Heart left ventricle (tissue), 16 donors: ENCODE results near the gene COL1A1. TPM values are rescaled to one million over a fixed set of nuclear protein-coding genes. Genes with fewer than 3 reads are reported as not detected.

Experiments
- ATAC-seq, 4 donors: fragments of 200-7000 bp; cut with Tn5 transposase; one replicate each; pipeline ENCODE4 v1.9.1; 2020 to 2022; ENCODE audit warnings: moderate library complexity in 4 of 4, mild to moderate bottlenecking in 3 of 4, moderate number of reproducible peaks in 1 of 4
- DNase-seq, 5 donors: peaks; one replicate each; pipeline ENCODE4 v3.0.0-alpha.2; 2020
- H3K27ac ChIP-seq, 12 donors: fragments of 200-600 bp; sonication (generic) in 4 of 12; one replicate each; pipeline versions ENCODE4 v1.5.0 to v1.8.0; 2016 to 2022; ENCODE audit warnings: mild to moderate bottlenecking in 2 of 12
- H3K27me3 ChIP-seq, 9 donors: fragments of 200-600 bp; sonication (generic) in 2 of 9; one replicate each; pipeline versions ENCODE4 v1.5.1 to v1.8.0; 2016 to 2022; ENCODE audit warnings: mild to moderate bottlenecking in 3 of 9
- H3K36me3 ChIP-seq, 9 donors: fragments of 200-600 bp; sonication (generic) in 2 of 9; one replicate each; pipeline versions ENCODE4 v1.5.0 to v1.8.0; 2018 to 2022; ENCODE audit warnings: mild to moderate bottlenecking in 2 of 9
- H3K4me1 ChIP-seq, 12 donors: fragments of 200-600 bp; sonication (generic) in 4 of 12; one replicate each; pipeline versions ENCODE4 v1.5.0 to v1.8.0; 2016 to 2022; ENCODE audit warnings: mild to moderate bottlenecking in 3 of 12
- H3K4me3 ChIP-seq, 12 donors: fragments of 200-600 bp; sonication (generic) in 4 of 12; one replicate each; pipeline versions ENCODE4 v1.5.0 to v1.8.0; 2017 to 2022; ENCODE audit warnings: mild to moderate bottlenecking in 9 of 12, moderate library complexity in 4 of 12
- H3K9me3 ChIP-seq, 12 donors: fragments of 200-600 bp; sonication (generic) in 4 of 12; one replicate each; pipeline versions ENCODE4 v1.5.0 to v1.8.0; 2016 to 2022; ENCODE audit warnings: mild to moderate bottlenecking in 1 of 12
- POLR2A ChIP-seq, 2 donors: fragments of 450-650 bp; IDR thresholded peaks; one replicate each; pipeline ENCODE4 v1.6.1; 2017; ENCODE audit warnings: antibody characterized with exemption in 2 of 2, mild to moderate bottlenecking in 2 of 2, moderate library complexity in 2 of 2
- WGBS, 4 donors: extraction: QIAGEN DNeasy Blood & Tissue Kit in 2 of 4; methylation state at CpG; one replicate each; pipeline versions ENCODE4 v1.1.5 to v1.1.7; 2013 to 2018; 5-methylcytosine and 5-hydroxymethylcytosine counted together
- intact Hi-C, 10 donors: fragments of 100-400 bp; cut with DNase I; formaldehyde crosslinking; loops; one replicate each; pipeline versions ENCODE4 v1.11.1 to v1.14.2; 2022
- polyA plus RNA-seq, 2 donors: library from polyadenylated mRNA; stranded (reverse); fragments of 200-250 nt; gene quantifications; one replicate each; pipeline ENCODE4 v1.2.3, GENCODE V29; 2013
- total RNA-seq, 9 donors: library from RNA; depleted of rRNA in 2 of 9; stranded (reverse); fragments of >200 nt in 2 of 9; fragmentation: NEBNext Ultra II Directional in 3 of 9; extraction: Animal tissue kit (Norgen Biotek cat#: 25700) in 3 of 9; gene quantifications; one replicate each; pipeline versions ENCODE4 v1.1.0 to v1.2.4, GENCODE V29; 2016 to 2023
- TF ChIP-seq, protein P1 (sequence below), 12 donors: fragments of 200-600 bp; sonication (generic) in 4 of 12; IDR thresholded peaks; one replicate each; pipeline versions ENCODE4 v1.5.0 to v1.8.0; 2018 to 2022; ENCODE audit warnings: antibody characterized with exemption in 12 of 12, mild to moderate bottlenecking in 5 of 12
- donor health status: ischemic (EF 13 %, LVEDD 7.1; RV severe dilation, severe dysfunction).
- donor health status: healthy with polysubstance abuse.
- donor health status: DM: no; HTN: yes; CAD: no.
- donor health status: DM: no; HTN: no; CAD: no.
- donor health status: ischemic (EF 25% LVEDD 6.9; RV normal size, moderate dysfunction).
- donor health status: ischemic (EF 25% LVEDD 5.7; RV mildly dilated, moderate dysfunction).
- donor health status: healthy.
- donor health status: DM: yes; HTN: yes; CAD: no.
- donor health status: ischemic (EF 35%, LVEDD 5.7; RV mildly dilated, moderate dysfunction).
- donor health status: nonischemic (EF 11% LVEDD 7.7; RV severe dilation, severe dysfunction).
- donor health status: DM: yes; HTN: yes; CAD: no.
- donor health status: PGD.
- donor health status: ischemic (EF 29% LVEDD 5.4; RV normal size, mild dysfunction).
- donor health status: nonischemic (EF 23%, LVEDD 6.1; RV moderate dilation, normal function).

COL1A1 gene
- total and polyA plus RNA-seq, 11 donors: 10.2 to 897 (median 55.4) TPM

DNA sequence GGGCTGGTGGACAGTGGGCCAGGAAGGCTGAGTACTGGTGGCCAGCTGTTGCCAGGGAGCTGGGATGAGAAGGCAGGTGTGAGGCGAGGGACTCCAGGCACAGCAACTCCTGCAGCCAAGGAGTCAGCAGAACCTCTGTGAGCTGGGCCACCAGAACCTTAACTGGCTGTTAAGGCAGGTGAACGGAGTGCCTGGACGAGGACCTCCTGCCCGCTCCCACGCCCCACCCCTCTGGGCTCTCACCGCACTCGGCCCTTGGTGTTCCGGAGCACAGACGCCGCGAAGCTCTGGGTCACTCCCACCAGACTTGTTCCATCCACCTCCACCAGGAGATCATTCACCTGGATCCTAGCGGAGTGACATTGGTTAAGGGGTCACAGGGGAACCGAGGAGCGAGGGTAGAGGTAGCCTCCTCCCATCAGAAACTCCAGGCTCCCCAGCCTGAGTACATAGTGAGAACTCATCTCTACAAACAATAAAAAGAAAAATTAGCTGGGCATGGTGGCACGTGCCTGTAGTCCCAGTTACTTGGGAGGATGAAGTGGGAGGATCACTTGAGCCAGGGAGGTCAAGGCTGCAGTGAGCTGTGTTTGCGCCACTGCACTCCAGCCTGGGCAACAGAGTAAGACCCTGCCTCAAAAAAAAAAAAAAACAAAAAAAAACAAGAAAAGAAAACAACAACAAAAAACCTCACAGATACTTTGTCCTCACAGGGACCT is 60.2 kb downstream of the COL1A1 start:
- intact Hi-C loops: loop anchor here in 1 of 10 donors (2.0 kb wide), 1 partner anchor 20 kb away; no protein-coding TSS in a partner anchor
- Histone ChIP-seq H3K4me1 (peaks cover 6 to 58% (median 41%) of the 10 kb centered on the region in 12 donors), H3K4me3 (peak overlapping the region in 1 of 12 donors; percentile 6), H3K27me3 (no peaks in the 10 kb centered on the region), H3K9me3 (no peaks in the 10 kb centered on the region), H3K36me3 (peaks cover 0 to 91% (median 87%) of the 10 kb centered on the region in 9 donors), H3K27ac (peak overlapping the region; percentile 29 to 80 (median 56))
- ATAC-seq: peak in 1 of 4 donors; percentile 2
- no peak for TF ChIP-seq POLR2A (IDR thresholded peaks at IDR 0.05)
- TF ChIP-seq, protein P1, sequence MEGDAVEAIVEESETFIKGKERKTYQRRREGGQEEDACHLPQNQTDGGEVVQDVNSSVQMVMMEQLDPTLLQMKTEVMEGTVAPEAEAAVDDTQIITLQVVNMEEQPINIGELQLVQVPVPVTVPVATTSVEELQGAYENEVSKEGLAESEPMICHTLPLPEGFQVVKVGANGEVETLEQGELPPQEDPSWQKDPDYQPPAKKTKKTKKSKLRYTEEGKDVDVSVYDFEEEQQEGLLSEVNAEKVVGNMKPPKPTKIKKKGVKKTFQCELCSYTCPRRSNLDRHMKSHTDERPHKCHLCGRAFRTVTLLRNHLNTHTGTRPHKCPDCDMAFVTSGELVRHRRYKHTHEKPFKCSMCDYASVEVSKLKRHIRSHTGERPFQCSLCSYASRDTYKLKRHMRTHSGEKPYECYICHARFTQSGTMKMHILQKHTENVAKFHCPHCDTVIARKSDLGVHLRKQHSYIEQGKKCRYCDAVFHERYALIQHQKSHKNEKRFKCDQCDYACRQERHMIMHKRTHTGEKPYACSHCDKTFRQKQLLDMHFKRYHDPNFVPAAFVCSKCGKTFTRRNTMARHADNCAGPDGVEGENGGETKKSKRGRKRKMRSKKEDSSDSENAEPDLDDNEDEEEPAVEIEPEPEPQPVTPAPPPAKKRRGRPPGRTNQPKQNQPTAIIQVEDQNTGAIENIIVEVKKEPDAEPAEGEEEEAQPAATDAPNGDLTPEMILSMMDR (IDR thresholded peaks at IDR 0.05): no peak
- WGBS, 4 donors: 78 to 86% (median 82%) methylated on average over 14 to 16 of the region's 16 CpGs
- DNase-seq: peak in 1 of 5 donors; percentile 21

DNA sequence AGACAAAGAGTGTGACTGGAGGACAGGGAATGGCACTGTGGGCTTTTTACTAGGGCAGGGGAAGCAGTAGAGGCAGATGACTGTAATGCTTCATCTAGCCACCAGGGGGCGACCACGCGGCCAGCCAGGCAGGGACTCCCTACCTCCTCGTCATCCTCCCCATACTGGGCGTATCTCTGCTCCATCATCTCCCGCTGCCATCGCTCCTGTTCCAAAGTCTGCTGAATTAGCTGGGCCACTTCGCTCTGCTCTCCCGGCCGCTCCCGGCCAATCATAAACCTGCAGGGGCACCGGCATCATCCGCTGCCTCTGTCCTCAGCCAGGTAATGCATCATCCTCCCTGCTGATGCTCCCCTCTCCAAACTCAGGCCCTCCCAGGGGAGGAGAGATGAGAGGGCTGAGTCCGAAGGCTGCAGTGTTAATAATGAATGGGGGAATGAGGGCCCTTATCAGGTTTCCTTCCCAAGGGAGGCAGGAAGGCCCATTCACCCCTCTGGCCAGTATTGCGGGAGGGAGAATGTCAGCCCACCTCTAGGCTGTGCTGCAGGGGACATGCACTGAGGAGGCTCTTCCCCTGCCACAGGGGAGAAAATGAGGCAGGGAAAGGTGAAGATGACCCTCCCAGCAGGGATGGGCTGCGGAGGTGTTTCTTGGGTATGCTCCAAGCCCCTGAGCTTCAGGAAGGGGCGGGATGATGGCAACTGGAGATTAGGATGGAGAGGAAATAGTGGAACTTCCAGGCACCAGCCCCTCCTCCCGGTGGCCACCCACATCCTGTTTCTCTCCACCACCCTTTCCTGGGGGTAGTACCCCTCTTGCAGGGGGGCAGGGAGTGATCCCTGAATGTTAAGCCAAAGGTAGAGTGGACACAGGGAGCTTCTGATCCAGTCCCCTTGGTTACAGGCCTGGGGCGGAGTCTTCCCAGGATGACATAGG is 61.2 kb downstream of the COL1A1 start:
- Histone ChIP-seq H3K4me1 (peaks cover 0 to 48% (median 32%) of the 10 kb centered on the region in 12 donors), H3K36me3 (peaks cover 0 to 100% (median 96%) of the 10 kb centered on the region in 9 donors), H3K27me3 (no peaks in the 10 kb centered on the region), H3K4me3 (peak overlapping the region in 3 of 12 donors; percentile 6 to 14 (median 9)), H3K27ac (peak overlapping the region; percentile 29 to 80 (median 56)), H3K9me3 (no peaks in the 10 kb centered on the region)
- TF ChIP-seq, protein P1 (IDR thresholded peaks at IDR 0.05): peak; percentile 89 to 99 (median 95)
- TF ChIP-seq POLR2A (IDR thresholded peaks at IDR 0.05): no peak
- peak; percentile 57 to 85 (median 74) for ATAC-seq
- 31 to 36% (median 32%) methylated on average over 19 of the region's 19 CpGs for WGBS, 4 donors
- intact Hi-C loops: loop anchor here in 3 of 10 donors (1.0 to 2.0 kb wide), 2 partner anchors 21 kb away; no protein-coding TSS in a partner anchor
- DNase-seq: peak; percentile 82 to 89 (median 84)

DNA sequence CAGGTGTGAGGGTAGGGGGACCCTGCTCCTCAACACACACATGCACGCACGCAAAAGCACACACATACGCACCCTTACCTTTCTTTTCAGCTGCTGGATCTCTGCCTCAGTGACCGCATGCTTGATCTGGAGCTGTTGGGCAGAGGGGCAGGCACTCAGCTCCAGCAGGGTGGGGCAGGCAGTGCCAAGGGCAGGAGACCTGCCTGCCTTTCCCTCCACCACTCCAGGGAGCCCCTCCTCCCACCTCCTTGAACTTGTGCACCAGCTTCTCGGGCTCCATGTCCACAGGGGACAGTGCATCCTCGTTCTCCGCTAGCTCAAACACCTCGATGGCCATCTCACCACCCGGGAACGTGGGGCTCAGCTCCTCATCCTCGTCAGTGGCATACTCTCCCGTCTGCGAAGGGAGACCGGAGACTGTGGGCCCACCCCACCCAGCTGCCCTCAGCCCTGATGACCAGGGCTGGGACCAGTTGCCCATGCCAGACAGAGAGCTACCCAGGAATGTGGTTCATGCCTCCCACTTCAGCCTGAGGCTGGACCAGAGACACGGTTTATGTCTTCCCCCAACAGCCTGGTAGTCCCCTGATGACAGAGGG is 62.1 kb downstream of the COL1A1 start:
- Histone ChIP-seq H3K9me3 (no peaks in the 10 kb centered on the region), H3K4me3 (no peak overlapping the region), H3K27ac (peak overlapping the region in 7 of 12 donors; percentile 16 to 79 (median 51)), H3K27me3 (no peaks in the 10 kb centered on the region), H3K4me1 (peaks cover 0 to 42% (median 26%) of the 10 kb centered on the region in 12 donors), H3K36me3 (peaks cover 0 to 100% (median 94%) of the 10 kb centered on the region in 9 donors)
- intact Hi-C loops: no loop called here
- 87 to 90% (median 89%) methylated on average over 14 to 15 of the region's 15 CpGs for WGBS, 4 donors
- peak in 1 of 5 donors; percentile 19 for DNase-seq
- TF ChIP-seq, protein P1 (IDR thresholded peaks at IDR 0.05): no peak
- TF ChIP-seq POLR2A (IDR thresholded peaks at IDR 0.05): no peak
- no peak for ATAC-seq
